RPMI7951 (cell line): Measurements from ENCODE around the gene PDRG1. TPM values are rescaled to one million over a fixed set of nuclear protein-coding genes. Genes with fewer than 3 reads are reported as not detected.

Experiments used
- DNase-seq: peaks from one replicate; pipeline ENCODE4 v3.0.0-alpha.2; 2012; ENCODE audit warnings: low read depth
- total RNA-seq: library from RNA; depleted of rRNA; stranded (reverse); fragments of >200 nt; shearing (Covaris generic); gene quantifications from 2 replicates; pipeline ENCODE4 v1.2.3, GENCODE V29; 2014

The PDRG1 gene
- total RNA-seq, 1 experiment from 2014 or later: 11.2 TPM

- DNase-seq: no peak
Measured at GRCh38 chr20:31966991-31967655, 15.3 kb upstream of the PDRG1 start.

- no peak for DNase-seq
Measured at GRCh38 chr20:31963889-31964288, 12.0 kb upstream of the PDRG1 start.

- no peak for DNase-seq
Measured at GRCh38 chr20:31962761-31963160, 10.9 kb upstream of the PDRG1 start.

- no peak for DNase-seq
Measured at GRCh38 chr20:31956556-31957526, 5.0 kb upstream of the PDRG1 start.

GRCh38 chr20:31954500-31954899, 2.7 kb upstream of the PDRG1 start:
- DNase-seq: no peak

GRCh38 chr20:31953556-31954148, 1.8 kb upstream of the PDRG1 start:
- DNase-seq: no peak

GRCh38 chr20:31951203-31951529, 680 bp downstream of the PDRG1 start:
- no peak for DNase-seq

GRCh38 chr20:31949877-31950646, 1.8 kb downstream of the PDRG1 start:
- DNase-seq: no peak

- DNase-seq: no peak
Measured at GRCh38 chr20:31948008-31948407, 3.8 kb downstream of the PDRG1 start.

GRCh38 chr20:31945785-31946184, 6.1 kb downstream of the PDRG1 start:
- DNase-seq: no peak

GRCh38 chr20:31945319-31945718, 6.5 kb downstream of the PDRG1 start:
- DNase-seq: no peak

- no peak for DNase-seq
Measured at GRCh38 chr20:31943052-31943471, 8.8 kb downstream of the PDRG1 start.

- DNase-seq: no peak
Measured at GRCh38 chr20:31939661-31940060, 12.2 kb downstream of the PDRG1 start.

- no peak for DNase-seq
Measured at GRCh38 chr20:31937820-31938219, 14.0 kb downstream of the PDRG1 start.

- no peak for DNase-seq
Measured at GRCh38 chr20:31936420-31936819, 15.4 kb downstream of the PDRG1 start.

GRCh38 chr20:31934968-31935764, 16.7 kb downstream of the PDRG1 start:
- no peak for DNase-seq

GRCh38 chr20:31934491-31934890, 17.4 kb downstream of the PDRG1 start:
- DNase-seq: no peak

- DNase-seq: no peak
Measured at GRCh38 chr20:31933698-31934097, 18.1 kb downstream of the PDRG1 start.

GRCh38 chr20:31930779-31931178, 21.1 kb downstream of the PDRG1 start:
- no peak for DNase-seq

- DNase-seq: peak; percentile 27
Measured at GRCh38 chr20:31929631-31930030, 22.2 kb downstream of the PDRG1 start.

GRCh38 chr20:31927627-31928159, 24.2 kb downstream of the PDRG1 start:
- DNase-seq: no peak
